Activated gamma-delta T cell treated with anti-CD3 and anti-CD28 coated beads, Interleukin-2, amount 50 U/mL, for 16 hours (primary cell): Measurements from ENCODE around the gene DIO3.

Source experiments
- DNase-seq: peaks from one replicate; pipeline ENCODE4 v3.0.0-alpha.2; 2020; ENCODE audit warnings: low read depth

Gene DIO3

GRCh38 chr14:101600336-101600890 lies 39.1 kb downstream of the DIO3 start:
- no peak for DNase-seq

- no peak for DNase-seq
Measured at GRCh38 chr14:101600891-101601605, 39.8 kb downstream of the DIO3 start.

- no peak for DNase-seq
Measured at GRCh38 chr14:101601606-101602465, 40.5 kb downstream of the DIO3 start.

GRCh38 chr14:101602466-101602840 lies 41.2 kb downstream of the DIO3 start:
- DNase-seq = no peak

- no peak for DNase-seq
Measured at GRCh38 chr14:101603096-101603495, 41.8 kb downstream of the DIO3 start.

GRCh38 chr14:101604228-101604934 lies 43.1 kb downstream of the DIO3 start:
- no peak for DNase-seq

- no peak for DNase-seq
Measured at GRCh38 chr14:101604935-101605780, 43.9 kb downstream of the DIO3 start.

- no peak for DNase-seq
Measured at GRCh38 chr14:101605836-101606235, 44.5 kb downstream of the DIO3 start.
